ENCODE data around the gene LARP1B.
A peak's percentile ranks its signal among the peaks of the same experiment; 100 is the strongest.

- peak; percentile 50; the same call in 1 of the 2 replicates for TF ChIP-seq CTCF (conservative IDR thresholded peaks at IDR 0.05; ENCODE audit: low read depth, low read length)
- no peak for TF ChIP-seq EZH2 (IDR thresholded peaks at IDR 0.05; ENCODE audit: borderline replicate concordance, low read depth, low read length, poor library complexity, severe bottlenecking)
These were observed 159.4 kb downstream of the LARP1B start for GRCh38 chr4:128220286-128221235.

Measured in A673 (cell line).